Activated T-helper 17 cell treated with anti-CD3 and anti-CD28 coated beads, Interleukin-2, amount 50 U/mL, for 72 hours (primary cell): ENCODE data around the gene FAM47E. TPM values are rescaled to one million over a fixed set of nuclear protein-coding genes. Genes with fewer than 3 reads are reported as not detected.
"Not testable (repeated sequence)": the region's sequence is repeated elsewhere in the genome, so short reads cannot be mapped to it uniquely, and the experiment has no call there.

ENCODE experiments used
- ATAC-seq: fragments of 150-1000 bp; cut with Tn5 transposase; replicated peaks from 2 replicates; pipeline ENCODE4 v1.10.0; 2021; ENCODE audit warnings: mild to moderate bottlenecking, moderate library complexity
- H3K27ac Mint-ChIP-seq: one replicate; pipeline ENCODE4 v1.8.0; 2022; ENCODE audit warnings: mixed read lengths
- H3K27me3 Mint-ChIP-seq: one replicate; pipeline ENCODE4 v1.8.0; 2022; ENCODE audit warnings: mixed read lengths
- H3K36me3 Mint-ChIP-seq: one replicate; pipeline ENCODE4 v1.8.0; 2022; ENCODE audit warnings: low read depth, mild to moderate bottlenecking, mixed read lengths
- H3K4me1 Mint-ChIP-seq: one replicate; pipeline ENCODE4 v1.8.0; 2022; ENCODE audit warnings: mixed read lengths
- H3K4me3 Mint-ChIP-seq: one replicate; pipeline ENCODE4 v1.8.0; 2022; ENCODE audit warnings: mild to moderate bottlenecking, mixed read lengths
- H3K9me3 Mint-ChIP-seq: one replicate; pipeline ENCODE4 v1.8.0; 2022; ENCODE audit warnings: mixed read lengths
- total RNA-seq, 2 donors: library from RNA; stranded (reverse); gene quantifications; one replicate each; pipeline ENCODE4 v1.2.3, GENCODE V29; 2022

The FAM47E gene
- total RNA-seq, 2 donors from 2014 or later: not detected

GRCh38 chr4:76240236-76240635 lies 11.3 kb upstream of the FAM47E start:
- ATAC-seq: no peak
- peaks cover 14% of the 10 kb centered on the region for H3K9me3 Mint-ChIP-seq
- no peaks in the 10 kb centered on the region for H3K4me1 Mint-ChIP-seq
- no peak overlapping the region for H3K27ac Mint-ChIP-seq
- H3K27me3 Mint-ChIP-seq: peaks cover 16% of the 10 kb centered on the region
- no peak overlapping the region for H3K4me3 Mint-ChIP-seq
- no peaks in the 10 kb centered on the region for H3K36me3 Mint-ChIP-seq

DNA sequence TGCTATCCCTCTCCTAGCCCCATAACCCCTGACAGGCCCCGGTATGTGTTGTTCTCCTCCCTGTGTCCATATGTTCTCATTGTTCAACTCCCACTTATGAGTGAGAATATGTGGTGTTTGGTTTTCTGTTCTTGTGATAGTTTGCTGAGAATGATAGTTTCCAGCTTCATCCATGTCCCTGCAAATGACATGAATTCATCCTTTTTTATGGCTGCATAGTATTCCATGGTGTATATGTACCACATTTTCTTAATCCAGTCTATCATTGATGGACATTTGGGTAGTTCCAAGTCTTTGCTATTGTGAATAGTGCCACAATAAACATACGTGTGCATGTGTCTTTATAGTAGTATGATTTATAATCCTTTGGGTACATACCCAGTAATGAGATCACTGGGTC lies 7.6 kb upstream of the FAM47E start:
- not testable (repeated sequence) for ATAC-seq, H3K27ac Mint-ChIP-seq, H3K4me1 Mint-ChIP-seq, H3K36me3 Mint-ChIP-seq, H3K4me3 Mint-ChIP-seq, H3K9me3 Mint-ChIP-seq
- peaks cover 30% of the 10 kb centered on the region for H3K27me3 Mint-ChIP-seq

DNA sequence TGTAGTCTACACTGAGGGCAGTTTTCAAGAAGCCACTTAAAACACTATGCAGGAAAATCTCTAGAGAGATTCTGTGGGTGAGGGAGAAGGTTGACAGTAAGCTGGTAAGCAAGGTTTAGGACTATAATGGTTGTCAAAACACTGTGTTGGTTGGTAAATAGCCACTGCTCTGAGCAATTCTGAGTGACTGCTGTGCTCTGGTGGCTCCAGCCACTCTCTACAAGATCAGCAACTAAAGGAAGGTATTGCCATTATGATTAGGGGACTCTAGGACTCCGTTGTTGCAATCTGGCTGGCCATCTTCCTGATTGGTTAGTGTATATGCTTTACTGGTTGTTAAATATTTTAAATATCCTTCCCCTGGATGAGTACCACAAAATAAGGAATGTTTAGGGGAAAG lies 5.5 kb upstream of the FAM47E start:
- no peak for ATAC-seq
- H3K36me3 Mint-ChIP-seq: no peaks in the 10 kb centered on the region
- no peak overlapping the region for H3K27ac Mint-ChIP-seq
- H3K9me3 Mint-ChIP-seq: no peaks in the 10 kb centered on the region
- H3K4me1 Mint-ChIP-seq: no peaks in the 10 kb centered on the region
- no peak overlapping the region for H3K4me3 Mint-ChIP-seq
- H3K27me3 Mint-ChIP-seq: peaks cover 47% of the 10 kb centered on the region

DNA sequence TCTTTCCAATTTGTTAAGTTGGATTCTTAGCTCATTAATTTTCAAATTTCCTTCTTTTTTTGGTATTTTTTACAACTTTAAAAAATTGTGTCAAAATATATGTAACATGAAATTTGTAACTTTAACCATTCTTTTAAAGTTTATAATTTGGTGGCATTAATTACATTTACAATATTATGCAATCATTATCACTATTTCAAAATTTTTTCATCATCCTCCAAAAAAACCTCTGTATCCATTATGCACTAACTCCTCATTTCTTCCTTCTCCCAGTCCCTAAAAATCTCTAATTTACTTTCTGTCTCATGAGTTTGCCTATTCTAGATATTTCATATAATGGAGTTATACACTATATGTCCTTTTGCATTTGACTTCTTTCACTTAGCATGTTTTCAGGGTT lies 4.7 kb upstream of the FAM47E start:
- Mint-ChIP-seq H3K9me3 (no peaks in the 10 kb centered on the region), H3K4me3 (no peak overlapping the region), H3K4me1 (peaks cover 4% of the 10 kb centered on the region), H3K27me3 (peaks cover 49% of the 10 kb centered on the region), H3K36me3 (no peaks in the 10 kb centered on the region), H3K27ac (no peak overlapping the region)
- no peak for ATAC-seq

GRCh38 chr4:76250962-76251361 lies 559 bp upstream of the FAM47E start:
- no peak for ATAC-seq
- no peaks in the 10 kb centered on the region for H3K36me3 Mint-ChIP-seq
- H3K27ac Mint-ChIP-seq: no peak overlapping the region
- H3K4me1 Mint-ChIP-seq: peaks cover 4% of the 10 kb centered on the region
- H3K27me3 Mint-ChIP-seq: peaks cover 67% of the 10 kb centered on the region
- H3K4me3 Mint-ChIP-seq: peak overlapping the region; percentile 69
- no peaks in the 10 kb centered on the region for H3K9me3 Mint-ChIP-seq

GRCh38 chr4:76252271-76252653 lies 741 bp downstream of the FAM47E start:
- peaks cover 68% of the 10 kb centered on the region for H3K27me3 Mint-ChIP-seq
- H3K4me3 Mint-ChIP-seq: peak overlapping the region; percentile 69
- H3K27ac Mint-ChIP-seq: no peak overlapping the region
- no peak for ATAC-seq
- H3K9me3 Mint-ChIP-seq: no peaks in the 10 kb centered on the region
- H3K4me1 Mint-ChIP-seq: peaks cover 4% of the 10 kb centered on the region
- H3K36me3 Mint-ChIP-seq: no peaks in the 10 kb centered on the region

GRCh38 chr4:76253511-76253910 lies 2.0 kb downstream of the FAM47E start:
- ATAC-seq: no peak
- Mint-ChIP-seq H3K9me3 (no peaks in the 10 kb centered on the region), H3K27me3 (peaks cover 73% of the 10 kb centered on the region), H3K4me1 (peaks cover 4% of the 10 kb centered on the region), H3K27ac (no peak overlapping the region), H3K4me3 (no peak overlapping the region), H3K36me3 (no peaks in the 10 kb centered on the region)

DNA sequence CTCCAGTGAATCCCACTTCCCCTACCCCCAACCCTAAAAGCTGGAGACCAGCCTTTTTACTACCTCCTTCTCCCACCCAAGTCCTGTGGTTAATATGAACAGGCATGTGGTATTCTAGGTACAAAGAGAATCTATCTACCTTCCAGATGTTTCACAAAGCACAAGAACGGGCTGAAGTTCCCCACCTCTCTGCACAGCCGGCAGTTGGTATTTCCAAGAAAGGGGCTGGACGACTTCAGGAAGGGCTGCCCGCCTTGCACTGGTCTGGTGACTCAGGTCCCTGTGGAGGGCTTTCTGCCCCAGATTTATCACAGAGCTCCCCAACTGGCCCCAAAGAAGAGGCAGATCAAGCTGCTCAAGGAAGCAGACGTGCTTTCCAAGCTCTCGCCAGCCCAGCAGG lies 4.5 kb downstream of the FAM47E start:
- Mint-ChIP-seq H3K4me1 (peaks cover 4% of the 10 kb centered on the region), H3K9me3 (no peaks in the 10 kb centered on the region), H3K4me3 (no peak overlapping the region), H3K27ac (no peak overlapping the region), H3K27me3 (peaks cover 60% of the 10 kb centered on the region), H3K36me3 (no peaks in the 10 kb centered on the region)
- ATAC-seq: no peak

DNA sequence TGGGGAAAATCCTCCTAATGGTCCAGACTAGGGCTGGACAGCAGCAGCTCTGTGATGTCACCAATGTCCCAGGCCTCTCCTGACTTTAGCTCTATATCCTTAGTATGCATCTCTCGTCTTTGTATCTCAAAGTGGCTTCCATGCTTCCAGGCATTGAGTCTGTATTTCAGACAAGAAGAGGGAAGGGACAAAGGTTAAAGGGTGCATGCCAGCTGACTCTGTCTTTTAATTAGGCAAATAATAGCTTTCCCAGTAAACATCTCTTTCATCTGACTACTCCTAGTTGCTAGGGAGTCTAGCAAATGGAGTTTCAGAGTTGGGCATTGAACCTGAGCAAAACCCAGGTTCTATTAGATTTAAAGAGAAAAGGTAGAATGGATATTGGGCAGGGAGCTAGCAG lies 5.4 kb downstream of the FAM47E start:
- H3K4me3 Mint-ChIP-seq: no peak overlapping the region
- no peaks in the 10 kb centered on the region for H3K4me1 Mint-ChIP-seq
- no peaks in the 10 kb centered on the region for H3K9me3 Mint-ChIP-seq
- no peaks in the 10 kb centered on the region for H3K36me3 Mint-ChIP-seq
- no peak overlapping the region for H3K27ac Mint-ChIP-seq
- peaks cover 55% of the 10 kb centered on the region for H3K27me3 Mint-ChIP-seq
- no peak for ATAC-seq

DNA sequence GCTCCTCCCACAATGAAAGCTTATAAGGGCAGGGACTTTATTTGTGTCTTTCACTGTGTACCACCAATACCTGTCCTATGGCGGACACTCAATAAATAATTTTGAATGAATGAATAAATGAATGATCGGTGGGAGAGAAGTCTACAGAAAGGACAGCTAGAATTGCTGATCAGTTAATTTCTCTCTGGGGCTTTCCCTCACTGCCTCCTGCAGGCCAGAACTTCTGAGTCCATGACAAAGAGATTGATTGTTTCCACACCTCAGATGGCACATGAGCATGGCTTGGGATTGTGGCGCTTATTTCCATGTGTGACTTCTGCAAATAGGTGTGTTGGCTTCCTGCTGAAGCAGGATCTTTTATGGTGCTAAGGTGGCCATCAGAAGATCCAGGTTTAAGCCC lies 6.3 kb downstream of the FAM47E start:
- H3K36me3 Mint-ChIP-seq: no peaks in the 10 kb centered on the region

GRCh38 chr4:76260571-76260970 lies 9.1 kb downstream of the FAM47E start:
- Mint-ChIP-seq H3K27ac (no peak overlapping the region), H3K4me1 (no peaks in the 10 kb centered on the region), H3K27me3 (peaks cover 20% of the 10 kb centered on the region)

More for the DNA sequence above, 6.3 kb downstream of the FAM47E start:
- H3K4me1 Mint-ChIP-seq: no peaks in the 10 kb centered on the region
- no peak for ATAC-seq
- peaks cover 46% of the 10 kb centered on the region for H3K27me3 Mint-ChIP-seq
- no peak overlapping the region for H3K4me3 Mint-ChIP-seq
- H3K27ac Mint-ChIP-seq: no peak overlapping the region
- H3K9me3 Mint-ChIP-seq: no peaks in the 10 kb centered on the region

GRCh38 chr4:76265631-76266218 lies 14.2 kb downstream of the FAM47E start:
- Mint-ChIP-seq H3K27ac (no peak overlapping the region), H3K36me3 (no peaks in the 10 kb centered on the region), H3K9me3 (no peaks in the 10 kb centered on the region), H3K4me1 (no peaks in the 10 kb centered on the region), H3K4me3 (no peak overlapping the region), H3K27me3 (peaks cover under 1% of the 10 kb centered on the region)
- no peak for ATAC-seq

More at GRCh38 chr4:76260571-76260970, 9.1 kb downstream of the FAM47E start:
- H3K4me3 Mint-ChIP-seq: no peak overlapping the region
- no peaks in the 10 kb centered on the region for H3K9me3 Mint-ChIP-seq
- no peak for ATAC-seq
- H3K36me3 Mint-ChIP-seq: no peaks in the 10 kb centered on the region

GRCh38 chr4:76266627-76267026 lies 15.1 kb downstream of the FAM47E start:
- no peak for ATAC-seq
- H3K36me3 Mint-ChIP-seq: no peaks in the 10 kb centered on the region
- H3K27ac Mint-ChIP-seq: no peak overlapping the region
- no peaks in the 10 kb centered on the region for H3K4me1 Mint-ChIP-seq
- H3K9me3 Mint-ChIP-seq: no peaks in the 10 kb centered on the region
- H3K27me3 Mint-ChIP-seq: no peaks in the 10 kb centered on the region
- H3K4me3 Mint-ChIP-seq: no peak overlapping the region

DNA sequence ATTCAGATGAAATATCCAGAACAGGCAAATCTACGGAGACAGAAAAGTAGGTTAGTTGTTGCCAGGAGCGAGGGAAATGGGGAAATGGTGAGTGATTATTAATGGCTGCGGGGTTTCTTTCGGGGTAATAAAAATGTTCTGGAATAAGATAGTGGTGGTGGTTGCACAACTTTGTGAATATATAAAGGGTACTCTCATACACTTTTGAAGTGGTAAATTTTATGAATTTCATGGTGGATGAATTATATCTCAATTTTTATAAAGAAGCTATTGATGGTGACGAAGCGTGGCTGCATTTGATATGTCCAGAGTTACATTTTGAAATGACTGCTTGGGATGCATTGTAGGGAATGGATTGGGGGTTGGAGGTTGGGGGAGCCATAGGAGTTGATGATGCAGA lies 16.3 kb downstream of the FAM47E start:
- ATAC-seq: no peak
- Mint-ChIP-seq H3K4me1 (no peaks in the 10 kb centered on the region), H3K4me3 (no peak overlapping the region), H3K27ac (no peak overlapping the region), H3K36me3 (no peaks in the 10 kb centered on the region), H3K27me3 (no peaks in the 10 kb centered on the region), H3K9me3 (no peaks in the 10 kb centered on the region)

GRCh38 chr4:76270244-76271175 lies 19.0 kb downstream of the FAM47E start:
- peaks cover 20% of the 10 kb centered on the region for H3K27me3 Mint-ChIP-seq
- H3K4me3 Mint-ChIP-seq: no peak overlapping the region
- ATAC-seq: no peak
- no peaks in the 10 kb centered on the region for H3K36me3 Mint-ChIP-seq
- no peaks in the 10 kb centered on the region for H3K4me1 Mint-ChIP-seq
- H3K27ac Mint-ChIP-seq: no peak overlapping the region
- H3K9me3 Mint-ChIP-seq: no peaks in the 10 kb centered on the region
